ENCODE results near the gene ADAMTS16.

The ADAMTS16 gene

GRCh38 chr5:5335107-5335506 is 195.0 kb downstream of the ADAMTS16 start:
- H2BK15ac ChIP-seq (ENCODE audit: low read length), result no peak overlapping the region
- peaks cover 0 to 2% (median 0%) of the 10 kb centered on the region in 3 experiments for H3K27me3 ChIP-seq (ENCODE audit: control insufficient read depth in 3 of 3, insufficient read depth in 3 of 3, low read depth in 1 of 3, low read length in 3 of 3)
- no peak overlapping the region for H4K91ac ChIP-seq (ENCODE audit: low read depth, low read length, poor library complexity)
- no peaks in the 10 kb centered on the region for H3K79me1 ChIP-seq (ENCODE audit: low read depth, low read length)
- no peaks in the 10 kb centered on the region for H3K36me3 ChIP-seq (replicated peaks in 1 of 2; ENCODE audit: control insufficient read depth in 2 of 2, insufficient read depth in 2 of 2, low read length in 2 of 2)
- no peak for DNase-seq (ENCODE audit: low spot score)
- no peak overlapping the region for H2BK12ac ChIP-seq (ENCODE audit: low read length)
- H3K4me3 ChIP-seq (ENCODE audit: low read length in 2 of 2), result no peak overlapping the region
- no peak overlapping the region for H2AFZ ChIP-seq (ENCODE audit: low read length)
- no peak overlapping the region for H3K4me2 ChIP-seq (ENCODE audit: insufficient read depth, low read length, poor library complexity, severe bottlenecking)
- no peak overlapping the region for H2BK120ac ChIP-seq (ENCODE audit: low read depth, low read length)
- no peak overlapping the region for H3K9ac ChIP-seq (ENCODE audit: low read depth, low read length, poor library complexity)
- no peak overlapping the region for H2BK5ac ChIP-seq (ENCODE audit: low read length)
- no peak overlapping the region for H3K4ac ChIP-seq (ENCODE audit: low read length)
- H3K23ac ChIP-seq (ENCODE audit: low read depth, low read length, poor library complexity), result no peak overlapping the region
- H4K8ac ChIP-seq (ENCODE audit: low read depth, low read length), result no peak overlapping the region
- peaks cover 5 to 13% of the 10 kb centered on the region in 2 donors for H3K4me1 ChIP-seq (ENCODE audit: control insufficient read depth in 2 of 2, insufficient read depth in 1 of 2, low read depth in 1 of 2, low read length in 2 of 2)
- H2AK5ac ChIP-seq (ENCODE audit: low read depth, low read length), result no peak overlapping the region
- no peak overlapping the region for H3K14ac ChIP-seq (ENCODE audit: low read length)
- no peak overlapping the region for H3K27ac ChIP-seq (replicated peaks; ENCODE audit: low read length)
- H3K9me3 ChIP-seq (replicated peaks in 1 of 2; ENCODE audit: control insufficient read depth in 2 of 2, insufficient read depth in 1 of 2, low read depth in 1 of 2, low read length in 2 of 2), result no peaks in the 10 kb centered on the region
- no peak overlapping the region for H3K18ac ChIP-seq (ENCODE audit: low read length)

GRCh38 chr5:5335700-5336264 is 195.7 kb downstream of the ADAMTS16 start:
- Histone ChIP-seq H4K8ac (ENCODE audit: low read depth, low read length) (no peak overlapping the region), H3K14ac (ENCODE audit: low read length) (no peak overlapping the region), H2BK15ac (ENCODE audit: low read length) (no peak overlapping the region), H3K4me3 (ENCODE audit: low read length in 2 of 2) (no peak overlapping the region), H2BK12ac (ENCODE audit: low read length) (no peak overlapping the region), H3K79me1 (ENCODE audit: low read depth, low read length) (no peaks in the 10 kb centered on the region), H2BK120ac (ENCODE audit: low read depth, low read length) (no peak overlapping the region), H3K27ac (replicated peaks; ENCODE audit: low read length) (no peak overlapping the region), H3K9me3 (replicated peaks in 1 of 2; ENCODE audit: control insufficient read depth in 2 of 2, insufficient read depth in 1 of 2, low read depth in 1 of 2, low read length in 2 of 2) (no peaks in the 10 kb centered on the region), H3K9ac (ENCODE audit: low read depth, low read length, poor library complexity) (no peak overlapping the region), H3K4ac (ENCODE audit: low read length) (no peak overlapping the region), H3K36me3 (replicated peaks in 1 of 2; ENCODE audit: control insufficient read depth in 2 of 2, insufficient read depth in 2 of 2, low read length in 2 of 2) (no peaks in the 10 kb centered on the region), H2AK5ac (ENCODE audit: low read depth, low read length) (no peak overlapping the region), H3K23ac (ENCODE audit: low read depth, low read length, poor library complexity) (no peak overlapping the region), H2AFZ (ENCODE audit: low read length) (no peak overlapping the region), H3K4me1 (ENCODE audit: control insufficient read depth in 2 of 2, insufficient read depth in 1 of 2, low read depth in 1 of 2, low read length in 2 of 2) (peaks cover 8 to 14% of the 10 kb centered on the region in 2 donors), H3K4me2 (ENCODE audit: insufficient read depth, low read length, poor library complexity, severe bottlenecking) (no peak overlapping the region), H3K27me3 (ENCODE audit: control insufficient read depth in 3 of 3, insufficient read depth in 3 of 3, low read depth in 1 of 3, low read length in 3 of 3) (peaks cover 0 to 2% (median 0%) of the 10 kb centered on the region in 3 experiments), H4K91ac (ENCODE audit: low read depth, low read length, poor library complexity) (no peak overlapping the region), H3K18ac (ENCODE audit: low read length) (no peak overlapping the region), H2BK5ac (ENCODE audit: low read length) (no peak overlapping the region)
- no peak for DNase-seq (ENCODE audit: low spot score)
- no CpG with 5 or more reads among the region's 4 CpGs for WGBS, 2 donors (ENCODE audit: extremely low coverage in 2 of 2, insufficient read length in 2 of 2, insufficient replicate concordance in 1 of 2)

- H3K4me3 ChIP-seq (ENCODE audit: low read length in 2 of 2), result no peak overlapping the region
- H3K27me3 ChIP-seq (ENCODE audit: control insufficient read depth in 3 of 3, insufficient read depth in 3 of 3, low read depth in 1 of 3, low read length in 3 of 3), result no peaks in the 10 kb centered on the region
- no peak overlapping the region for H2BK5ac ChIP-seq (ENCODE audit: low read length)
- H3K4me2 ChIP-seq (ENCODE audit: insufficient read depth, low read length, poor library complexity, severe bottlenecking), result no peak overlapping the region
- no peak overlapping the region for H3K14ac ChIP-seq (ENCODE audit: low read length)
- H2AK5ac ChIP-seq (ENCODE audit: low read depth, low read length), result no peak overlapping the region
- H3K9ac ChIP-seq (ENCODE audit: low read depth, low read length, poor library complexity), result no peak overlapping the region
- no peak overlapping the region for H3K27ac ChIP-seq (replicated peaks; ENCODE audit: low read length)
- no peak overlapping the region for H3K4ac ChIP-seq (ENCODE audit: low read length)
- H3K23ac ChIP-seq (ENCODE audit: low read depth, low read length, poor library complexity), result no peak overlapping the region
- no peak overlapping the region for H2AFZ ChIP-seq (ENCODE audit: low read length)
- no peak overlapping the region for H2BK12ac ChIP-seq (ENCODE audit: low read length)
- no peak overlapping the region for H2BK15ac ChIP-seq (ENCODE audit: low read length)
- no peak overlapping the region for H4K8ac ChIP-seq (ENCODE audit: low read depth, low read length)
- H3K18ac ChIP-seq (ENCODE audit: low read length), result no peak overlapping the region
- H3K4me1 ChIP-seq (ENCODE audit: control insufficient read depth in 2 of 2, insufficient read depth in 1 of 2, low read depth in 1 of 2, low read length in 2 of 2), result peaks cover 10 to 12% of the 10 kb centered on the region in 2 donors
- no peak for DNase-seq (ENCODE audit: low spot score)
- H4K91ac ChIP-seq (ENCODE audit: low read depth, low read length, poor library complexity), result no peak overlapping the region
- no peak overlapping the region for H2BK120ac ChIP-seq (ENCODE audit: low read depth, low read length)
- H3K9me3 ChIP-seq (replicated peaks in 1 of 2; ENCODE audit: control insufficient read depth in 2 of 2, insufficient read depth in 1 of 2, low read depth in 1 of 2, low read length in 2 of 2), result no peaks in the 10 kb centered on the region
- H3K79me1 ChIP-seq (ENCODE audit: low read depth, low read length), result no peaks in the 10 kb centered on the region
- H3K36me3 ChIP-seq (replicated peaks in 1 of 2; ENCODE audit: control insufficient read depth in 2 of 2, insufficient read depth in 2 of 2, low read length in 2 of 2), result no peaks in the 10 kb centered on the region
- no CpG with 5 or more reads among the region's 4 CpGs for WGBS, 2 donors (ENCODE audit: extremely low coverage in 2 of 2, insufficient read length in 2 of 2, insufficient replicate concordance in 1 of 2)
Observed at GRCh38 chr5:5339257-5339656, 199.1 kb downstream of the ADAMTS16 start.

GRCh38 chr5:5340206-5340729 is 200.1 kb downstream of the ADAMTS16 start:
- H2AK5ac ChIP-seq (ENCODE audit: low read depth, low read length), result no peak overlapping the region
- DNase-seq (ENCODE audit: low spot score), result no peak
- H3K27ac ChIP-seq (replicated peaks; ENCODE audit: low read length), result no peak overlapping the region
- no peak overlapping the region for H4K91ac ChIP-seq (ENCODE audit: low read depth, low read length, poor library complexity)
- no CpG with 5 or more reads among the region's 15 CpGs for WGBS, 2 donors (ENCODE audit: extremely low coverage in 2 of 2, insufficient read length in 2 of 2, insufficient replicate concordance in 1 of 2)
- H3K36me3 ChIP-seq (replicated peaks in 1 of 2; ENCODE audit: control insufficient read depth in 2 of 2, insufficient read depth in 2 of 2, low read length in 2 of 2), result no peaks in the 10 kb centered on the region
- no peak overlapping the region for H2BK120ac ChIP-seq (ENCODE audit: low read depth, low read length)
- H3K9me3 ChIP-seq (replicated peaks in 1 of 2; ENCODE audit: control insufficient read depth in 2 of 2, insufficient read depth in 1 of 2, low read depth in 1 of 2, low read length in 2 of 2), result no peaks in the 10 kb centered on the region
- H2BK12ac ChIP-seq (ENCODE audit: low read length), result no peak overlapping the region
- H3K18ac ChIP-seq (ENCODE audit: low read length), result no peak overlapping the region
- no peak overlapping the region for H3K9ac ChIP-seq (ENCODE audit: low read depth, low read length, poor library complexity)
- H3K4me1 ChIP-seq (ENCODE audit: control insufficient read depth in 2 of 2, insufficient read depth in 1 of 2, low read depth in 1 of 2, low read length in 2 of 2), result peaks cover 10 to 12% of the 10 kb centered on the region in 2 donors
- no peak overlapping the region for H2BK5ac ChIP-seq (ENCODE audit: low read length)
- H3K4me3 ChIP-seq (ENCODE audit: low read length in 2 of 2), result no peak overlapping the region
- H2BK15ac ChIP-seq (ENCODE audit: low read length), result no peak overlapping the region
- H3K4ac ChIP-seq (ENCODE audit: low read length), result no peak overlapping the region
- no peak overlapping the region for H3K4me2 ChIP-seq (ENCODE audit: insufficient read depth, low read length, poor library complexity, severe bottlenecking)
- no peaks in the 10 kb centered on the region for H3K27me3 ChIP-seq (ENCODE audit: control insufficient read depth in 3 of 3, insufficient read depth in 3 of 3, low read depth in 1 of 3, low read length in 3 of 3)
- H3K14ac ChIP-seq (ENCODE audit: low read length), result no peak overlapping the region
- H3K79me1 ChIP-seq (ENCODE audit: low read depth, low read length), result no peaks in the 10 kb centered on the region
- peak overlapping the region; percentile 45 for H2AFZ ChIP-seq (ENCODE audit: low read length)
- H4K8ac ChIP-seq (ENCODE audit: low read depth, low read length), result no peak overlapping the region
- no peak overlapping the region for H3K23ac ChIP-seq (ENCODE audit: low read depth, low read length, poor library complexity)
